Urinary bladder (tissue), 4 donors: Measurements from ENCODE around the gene PPP2R3B. TPM values are rescaled to one million over a fixed set of nuclear protein-coding genes. Genes with fewer than 3 reads are reported as not detected.
"Not testable (repeated sequence)": the region's sequence is repeated elsewhere in the genome, so short reads cannot be mapped to it uniquely, and the experiment has no call there.

Source experiments
- DNase-seq: peaks from one replicate; pipeline ENCODE4 v3.0.0-alpha.2; 2015; ENCODE audit errors: extremely low spot score
- H3K27ac ChIP-seq: one replicate; pipeline ENCODE4 v1.5.1; 2013; ENCODE audit warnings: low read depth, mild to moderate bottlenecking, moderate library complexity
- H3K36me3 ChIP-seq: one replicate; pipeline ENCODE4 v1.6.1; 2013; ENCODE audit warnings: mild to moderate bottlenecking, moderate library complexity; ENCODE audit not compliant: insufficient read depth
- H3K4me1 ChIP-seq: one replicate; pipeline ENCODE4 v1.6.1; 2013; ENCODE audit warnings: mild to moderate bottlenecking, moderate library complexity; ENCODE audit not compliant: insufficient read depth
- H3K4me3 ChIP-seq: one replicate; pipeline ENCODE4 v1.5.1; 2013; ENCODE audit warnings: low read depth, low read length
- WGBS: extraction: QIAGEN DNeasy Blood & Tissue Kit; methylation state at CpG from one replicate; pipeline ENCODE4 v1.1.7; 2013; 5-methylcytosine and 5-hydroxymethylcytosine counted together
- polyA plus RNA-seq: library from polyadenylated mRNA; stranded (reverse); fragments of 200-250 nt; gene quantifications from one replicate; pipeline ENCODE4 v1.2.3, GENCODE V29; 2013
- total RNA-seq: library from RNA; depleted of rRNA; stranded (reverse); fragments of >200 nt; gene quantifications from one replicate; pipeline ENCODE4 v1.2.3, GENCODE V29; 2014
- donor health status: healthy with polysubstance abuse.
- donor health status: healthy.

PPP2R3B gene
- total and polyA plus RNA-seq, 2 donors = 11.0 to 16.1 TPM

GRCh38 chrX:390459-390858, 3.8 kb upstream of the PPP2R3B start:
- Histone ChIP-seq H3K4me3 (no peak overlapping the region), H3K27ac (no peak overlapping the region), H3K36me3 (no peaks in the 10 kb centered on the region), H3K4me1 (no peaks in the 10 kb centered on the region)
- no peak for DNase-seq
- WGBS = 95% methylated on average over 13 of the region's 13 CpGs

DNA sequence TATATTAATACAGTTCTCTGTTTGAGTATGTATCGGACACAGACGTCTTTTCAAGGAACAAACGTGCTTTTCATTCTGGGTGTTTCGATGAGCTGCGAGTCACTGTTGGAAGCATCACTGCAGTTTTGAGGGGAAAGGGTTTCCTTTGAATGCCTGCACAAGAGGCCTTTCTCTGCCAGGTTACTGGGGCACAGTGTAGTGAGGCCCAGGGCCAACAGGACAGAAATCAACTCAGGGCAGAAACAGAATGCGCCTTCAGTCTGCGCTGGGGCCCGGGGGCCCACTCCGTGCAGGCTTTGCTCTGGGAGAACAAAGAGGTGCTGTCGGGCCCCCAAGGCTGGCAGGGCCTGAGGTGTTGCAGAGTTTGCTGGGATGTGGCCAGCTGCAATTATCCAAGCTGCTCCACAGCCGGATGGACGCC, 2.3 kb upstream of the PPP2R3B start:
- Histone ChIP-seq H3K4me3 (no peak overlapping the region), H3K4me1 (no peaks in the 10 kb centered on the region), H3K27ac (no peak overlapping the region), H3K36me3 (no peaks in the 10 kb centered on the region)
- WGBS = 87% methylated on average over 12 of the region's 12 CpGs
- no peak for DNase-seq

DNA sequence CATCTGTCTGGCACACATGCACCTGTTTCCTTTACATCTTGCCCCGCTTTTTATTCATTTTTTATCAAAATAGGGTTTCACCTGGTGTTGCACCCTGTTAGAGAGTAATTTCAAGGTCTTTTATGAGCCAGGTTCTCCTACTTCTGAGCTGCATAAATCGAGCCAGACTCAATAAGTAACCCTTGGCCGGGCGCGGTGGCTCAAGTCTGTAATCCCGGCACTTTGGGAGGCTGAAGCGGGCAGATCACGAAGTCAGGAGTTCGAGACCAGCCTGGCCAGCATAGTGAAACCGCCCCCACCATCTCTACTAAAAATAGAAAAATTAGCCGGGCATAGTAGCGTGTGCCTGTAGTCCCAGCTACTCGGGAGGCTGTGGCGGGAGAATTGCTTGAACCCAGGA, 1.0 kb upstream of the PPP2R3B start:
- H3K4me3 ChIP-seq = no peak overlapping the region
- DNase-seq = no peak
- H3K36me3 ChIP-seq = no peaks in the 10 kb centered on the region
- no peaks in the 10 kb centered on the region for H3K4me1 ChIP-seq
- WGBS = 74% methylated on average over 14 of the region's 14 CpGs
- H3K27ac ChIP-seq = no peak overlapping the region

DNA sequence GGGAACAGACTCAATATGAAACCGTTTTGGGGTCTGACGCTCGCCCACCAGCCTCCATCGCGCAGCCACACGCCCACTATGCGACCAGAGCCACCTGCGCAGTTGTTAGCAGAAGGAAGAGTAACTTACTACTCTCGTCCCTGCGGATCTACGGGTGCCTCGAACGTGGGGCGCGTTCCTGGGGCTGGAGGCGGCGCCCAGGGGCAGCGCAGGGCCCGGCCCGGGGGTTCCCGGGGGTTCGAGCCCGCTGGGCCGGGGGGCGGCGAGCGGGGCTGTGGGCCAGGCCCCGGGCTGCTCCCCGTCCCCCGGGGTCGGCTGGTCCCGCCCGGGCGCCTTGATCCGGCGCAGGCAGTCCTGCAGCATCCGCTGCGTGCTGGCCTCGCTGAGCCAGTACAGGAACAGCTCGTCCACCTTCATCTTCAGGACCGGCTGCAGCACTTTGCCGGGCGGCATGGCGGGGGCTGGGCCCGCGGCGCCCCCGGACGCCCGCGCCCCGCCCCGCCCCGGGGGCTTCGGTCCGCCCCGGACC, 404 bp downstream of the PPP2R3B start:
- Histone ChIP-seq H3K4me3 (peak overlapping the region; percentile 95), H3K36me3 (no peaks in the 10 kb centered on the region), H3K4me1 (no peaks in the 10 kb centered on the region), H3K27ac (peak overlapping the region; percentile 95)
- WGBS = under 1% methylated on average over 57 of the region's 57 CpGs
- no peak for DNase-seq

- WGBS = 68% methylated on average over 12 of the region's 12 CpGs
- not testable (repeated sequence) for H3K4me3 ChIP-seq, DNase-seq
These were observed 971 bp downstream of the PPP2R3B start for GRCh38 chrX:385736-386135.

GRCh38 chrX:384861-385260, 1.8 kb downstream of the PPP2R3B start:
- Histone ChIP-seq H3K4me3 (no peak overlapping the region), H3K36me3 (no peaks in the 10 kb centered on the region), H3K4me1 (no peaks in the 10 kb centered on the region), H3K27ac (no peak overlapping the region)
- WGBS = 89% methylated on average over 9 of the region's 9 CpGs
- no peak for DNase-seq

More at GRCh38 chrX:385736-386135, 971 bp downstream of the PPP2R3B start:
- not testable (repeated sequence) for H3K27ac ChIP-seq, H3K4me1 ChIP-seq, H3K36me3 ChIP-seq

GRCh38 chrX:378443-378842, 8.3 kb downstream of the PPP2R3B start:
- 83% methylated on average over 13 of the region's 13 CpGs for WGBS
- no peaks in the 10 kb centered on the region for H3K4me1 ChIP-seq
- no peak overlapping the region for H3K27ac ChIP-seq
- no peak for DNase-seq
- no peak overlapping the region for H3K4me3 ChIP-seq
- no peaks in the 10 kb centered on the region for H3K36me3 ChIP-seq

DNA sequence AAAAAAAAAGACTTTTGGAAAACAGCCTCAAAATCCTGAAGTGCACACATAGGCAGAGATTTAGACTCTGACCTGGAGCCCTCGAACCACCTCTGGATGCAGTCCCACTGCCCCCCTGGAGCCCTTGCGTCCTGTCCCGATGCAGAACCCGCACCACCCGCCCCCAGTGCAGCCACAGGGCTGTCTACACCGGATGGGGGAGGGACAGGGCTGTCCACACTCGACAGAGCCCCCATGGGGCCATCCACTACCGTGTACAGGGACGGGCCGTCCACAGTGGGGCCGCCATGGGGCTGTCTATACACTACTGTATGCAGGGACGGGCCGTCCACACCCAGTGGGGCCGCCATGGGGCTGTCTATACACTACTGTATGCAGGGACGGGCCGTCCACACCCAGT, 10.5 kb downstream of the PPP2R3B start:
- WGBS = 93% methylated on average over 11 of the region's 16 CpGs

DNA sequence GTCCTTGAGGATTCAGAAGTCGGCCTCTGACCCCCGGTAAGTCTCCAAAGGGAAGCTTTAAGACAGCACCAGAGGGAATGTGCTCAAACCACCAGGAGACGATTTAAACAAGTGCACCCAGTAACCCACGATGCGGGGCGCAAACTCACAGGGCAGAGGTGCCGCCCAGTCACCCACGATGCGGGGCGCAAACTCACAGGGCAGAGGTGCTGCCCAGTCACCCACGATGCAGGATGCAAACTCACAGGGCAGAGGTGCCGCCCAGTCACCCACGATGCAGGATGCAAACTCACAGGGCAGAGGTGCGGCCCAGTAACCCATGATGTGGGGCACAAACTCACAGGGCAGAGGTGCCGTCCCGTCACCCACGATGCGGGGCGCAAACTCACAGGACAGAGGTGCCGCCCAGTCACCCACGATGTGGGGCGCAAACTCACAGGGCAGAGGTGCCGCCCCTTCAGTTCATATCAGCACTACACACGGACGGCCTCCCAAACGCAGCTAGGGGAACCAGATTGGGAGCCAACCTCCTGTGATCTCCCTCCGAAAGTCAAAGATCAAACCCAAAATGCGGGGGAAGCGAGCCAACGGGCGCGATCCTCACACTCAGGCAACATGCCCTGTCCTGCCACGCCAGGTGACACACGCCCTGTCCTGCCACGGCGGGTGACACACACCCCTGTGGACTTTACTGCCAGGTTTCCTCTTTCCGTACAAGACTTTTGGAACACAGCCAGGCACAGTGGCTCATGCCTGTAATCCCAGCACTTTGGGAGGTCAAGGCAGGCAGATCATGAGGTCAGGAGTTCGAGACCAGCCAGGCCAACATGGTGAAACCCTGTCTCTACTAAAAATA, 11.3 kb downstream of the PPP2R3B start:
- Histone ChIP-seq H3K4me3 (no peak overlapping the region), H3K27ac (no peak overlapping the region), H3K36me3 (no peaks in the 10 kb centered on the region), H3K4me1 (no peaks in the 10 kb centered on the region)
- no peak for DNase-seq
- WGBS = 75% methylated on average over 38 of the region's 38 CpGs

More for the DNA sequence above, 10.5 kb downstream of the PPP2R3B start:
- H3K27ac ChIP-seq, H3K4me1 ChIP-seq, H3K36me3 ChIP-seq, DNase-seq, H3K4me3 ChIP-seq: not testable (repeated sequence)

GRCh38 chrX:374596-374995, 12.1 kb downstream of the PPP2R3B start:
- H3K4me1 ChIP-seq = no peaks in the 10 kb centered on the region
- no peak for DNase-seq
- WGBS = 5% methylated on average over 21 of the region's 21 CpGs
- H3K36me3 ChIP-seq = no peaks in the 10 kb centered on the region
- no peak overlapping the region for H3K4me3 ChIP-seq
- no peak overlapping the region for H3K27ac ChIP-seq

DNA sequence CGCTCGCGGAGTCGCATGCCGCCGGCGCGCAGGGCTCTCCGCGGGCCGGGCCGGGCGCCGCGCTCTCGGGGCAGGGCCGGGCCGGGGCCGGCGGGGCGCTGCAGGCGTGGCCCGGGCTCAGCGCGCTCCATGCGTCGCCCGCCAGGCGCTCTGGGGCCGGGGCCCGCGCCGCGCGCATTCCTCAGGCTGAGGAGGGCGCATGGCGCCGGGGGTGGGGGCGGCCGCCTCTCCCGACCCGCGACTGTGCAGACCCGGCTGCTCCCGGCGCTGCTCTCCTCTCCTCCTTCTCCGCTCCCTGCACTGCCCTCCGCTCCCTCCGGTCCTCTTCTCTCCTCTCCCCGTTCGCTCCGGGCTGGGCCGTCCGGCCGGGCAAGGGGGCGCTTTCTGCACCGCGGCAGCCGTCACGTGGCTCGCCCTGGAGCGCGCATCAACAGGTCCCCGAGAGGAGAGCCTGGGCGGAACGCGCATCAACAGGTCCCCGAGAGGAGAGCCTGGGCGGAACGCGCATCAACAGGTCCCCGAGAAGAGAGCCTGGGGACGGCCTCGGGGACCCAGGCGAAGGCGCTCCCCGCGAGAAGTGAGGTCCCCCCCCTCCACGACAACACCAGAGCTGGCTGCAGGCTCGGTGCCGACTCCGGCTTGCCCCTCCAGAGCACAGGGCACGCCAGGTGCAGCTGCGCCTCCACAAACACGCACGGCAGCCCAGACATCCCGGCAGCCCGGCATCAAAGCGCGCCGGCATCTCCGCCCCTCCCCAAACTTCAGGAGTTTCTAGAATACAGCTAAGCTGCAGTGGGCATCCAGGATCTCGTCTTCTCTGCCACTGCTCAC, 12.9 kb downstream of the PPP2R3B start:
- no peak for DNase-seq
- WGBS = under 1% methylated on average over 93 of the region's 93 CpGs
- H3K4me3 ChIP-seq = peak overlapping the region; percentile 43

GRCh38 chrX:372856-373640, 13.7 kb downstream of the PPP2R3B start:
- H3K4me3 ChIP-seq = peak overlapping the region; percentile 43
- no peaks in the 10 kb centered on the region for H3K4me1 ChIP-seq
- no peaks in the 10 kb centered on the region for H3K36me3 ChIP-seq
- no peak overlapping the region for H3K27ac ChIP-seq
- no peak for DNase-seq
- WGBS = 8% methylated on average over 63 of the region's 63 CpGs

More for the DNA sequence above, 12.9 kb downstream of the PPP2R3B start:
- Histone ChIP-seq H3K27ac (no peak overlapping the region), H3K4me1 (no peaks in the 10 kb centered on the region), H3K36me3 (no peaks in the 10 kb centered on the region)

GRCh38 chrX:371907-372306, 14.8 kb downstream of the PPP2R3B start:
- no peak overlapping the region for H3K4me3 ChIP-seq

More at GRCh38 chrX:371907-372306, 14.8 kb downstream of the PPP2R3B start:
- WGBS = 82% methylated on average over 15 of the region's 15 CpGs
- DNase-seq = no peak
- H3K36me3 ChIP-seq = no peaks in the 10 kb centered on the region
- no peak overlapping the region for H3K27ac ChIP-seq
- H3K4me1 ChIP-seq = no peaks in the 10 kb centered on the region
